K562 (cell line): Measurements from ENCODE around the gene APC2. TPM values are rescaled to one million over a fixed set of nuclear protein-coding genes. Genes with fewer than 3 reads are reported as not detected.

Experiments used
- CEBPG ChIP-seq, 3 experiments: fragments of 200-800 bp in 1 of 3; sonication (Bioruptor generic) in 1 of 3; sonication (generic) in 1 of 3; formaldehyde crosslinking in 1 of 3; IDR thresholded peaks in 2 of 3; conservative IDR thresholded peaks in 1 of 3; 2 replicates each; pipeline versions ENCODE4 v1.6.1 to v1.8.0; 2016 to 2022; ENCODE audit warnings: missing compliant biosample characterization in 2 of 3, missing genetic modification characterization in 2 of 3, mild to moderate bottlenecking in 1 of 3, missing genetic modification reagents in 1 of 3
- CTBP1 ChIP-seq: fragments of 450-650 bp; IDR thresholded peaks from 2 replicates; pipeline ENCODE4 v1.6.1; 2016; ENCODE audit warnings: borderline replicate concordance
- EGR1 ChIP-seq: fragments of 450-650 bp; conservative IDR thresholded peaks from 2 replicates; pipeline ENCODE4 v1.6.1; 2017; ENCODE audit warnings: mild to moderate bottlenecking
- HDAC1 ChIP-seq, 2 experiments: fragments of 450-650 bp; IDR thresholded peaks; 2 replicates each; pipeline ENCODE4 v1.6.1; 2016 to 2017; ENCODE audit warnings: inconsistent platforms in 1 of 2, mild to moderate bottlenecking in 1 of 2, moderate library complexity in 1 of 2
- IRF9 ChIP-seq: fragments of 450-650 bp; IDR thresholded peaks from 2 replicates; pipeline ENCODE4 v1.6.1; 2016; ENCODE audit warnings: missing biosample characterization, missing genetic modification characterization
- NFATC3 ChIP-seq: fragments of 450-650 bp; IDR thresholded peaks from 2 replicates; pipeline ENCODE4 v1.6.1; 2017; ENCODE audit warnings: mild to moderate bottlenecking
- SAP30 ChIP-seq: fragments of 200-600 bp; sonication (generic); IDR thresholded peaks from 2 replicates; pipeline ENCODE4 v1.6.1; 2012; ENCODE audit warnings: borderline replicate concordance, low read depth, mild to moderate bottlenecking, moderate library complexity, low read length, control low read depth, inconsistent platforms; ENCODE audit not compliant: insufficient read depth, poor library complexity, severe bottlenecking
- ZBTB17 ChIP-seq: fragments of 450-650 bp; formaldehyde crosslinking; IDR thresholded peaks from 2 replicates; pipeline ENCODE4 v1.4.0; 2020; ENCODE audit warnings: mild to moderate bottlenecking
- ZBTB33 ChIP-seq: sonication (generic); formaldehyde crosslinking; IDR thresholded peaks from 2 replicates; pipeline ENCODE4 v1.8.1; 2023; ENCODE audit warnings: mild to moderate bottlenecking, missing genetic modification reagents
- ZNF740 ChIP-seq, 3 experiments: fragments of 200-800 bp in 1 of 3; sonication (Bioruptor generic) in 1 of 3; sonication (generic) in 1 of 3; formaldehyde crosslinking in 1 of 3; IDR thresholded peaks; 2 replicates each; pipeline versions ENCODE4 v1.6.1 to v1.8.0; 2016 to 2022; ENCODE audit warnings: mild to moderate bottlenecking in 2 of 3, missing compliant biosample characterization in 2 of 3, missing genetic modification characterization in 2 of 3, missing genetic modification reagents in 1 of 3
- polyA plus RNA-seq, 8 experiments: library from polyadenylated mRNA; depleted of rRNA in 4 of 8; stranded (reverse) in 5 of 8; unstranded in 3 of 8; fragments of >200 nt; fragmentation: Nextera tagmentation in 2 of 8; fragmentation: Illumina TruSeq in 1 of 8; extraction: Ambion mirVana in 2 of 8; extraction: Trizol in 1 of 8; gene quantifications; 2 replicates each; pipeline versions ENCODE4 v1.2.1 to v1.2.3, GENCODE V29; 2011 to 2014; ENCODE audit warnings: inconsistent platforms in 1 of 8, missing spikeins in 1 of 8
- total RNA-seq, 7 experiments: library from RNA; depleted of rRNA in 6 of 7; stranded (reverse); fragments of >200 nt in 6 of 7; fragmentation: Illumina TruSeq in 2 of 7; extraction: Trizol in 2 of 7; gene quantifications; 2 replicates each; pipeline versions ENCODE4 v1.2.1 to v1.2.3, GENCODE V29; 2011 to 2021; ENCODE audit warnings: low replicate concordance in 1 of 7
- TF ChIP-seq, protein P1 (sequence below): fragments of 250-450 bp; sonication (Bioruptor Pico); IDR thresholded peaks from 2 replicates; pipeline ENCODE4 v1.4.0; 2020
- TF ChIP-seq, protein P2 (sequence below), 2 experiments: fragments of 450-650 bp in 1 of 2; sonication (generic) in 1 of 2; formaldehyde crosslinking in 1 of 2; IDR thresholded peaks in 1 of 2; conservative IDR thresholded peaks in 1 of 2; 2 replicates each; pipeline versions ENCODE4 v1.6.1 to v1.8.1; 2016 to 2023; ENCODE audit warnings: mild to moderate bottlenecking in 2 of 2, moderate library complexity in 2 of 2, inconsistent platforms in 1 of 2, missing genetic modification reagents in 1 of 2

APC2 gene
- total and polyA plus RNA-seq, 9 of the 15 experiments (the other 6 are each of a cell fraction or from before 2014, with no cell fraction given), result 0.01 to 0.40 (median 0.05) TPM; not detected in 3

GRCh38 chr19:1449467-1450442 lies at the start of gene APC2 (continued):
- TF ChIP-seq, protein P1, sequence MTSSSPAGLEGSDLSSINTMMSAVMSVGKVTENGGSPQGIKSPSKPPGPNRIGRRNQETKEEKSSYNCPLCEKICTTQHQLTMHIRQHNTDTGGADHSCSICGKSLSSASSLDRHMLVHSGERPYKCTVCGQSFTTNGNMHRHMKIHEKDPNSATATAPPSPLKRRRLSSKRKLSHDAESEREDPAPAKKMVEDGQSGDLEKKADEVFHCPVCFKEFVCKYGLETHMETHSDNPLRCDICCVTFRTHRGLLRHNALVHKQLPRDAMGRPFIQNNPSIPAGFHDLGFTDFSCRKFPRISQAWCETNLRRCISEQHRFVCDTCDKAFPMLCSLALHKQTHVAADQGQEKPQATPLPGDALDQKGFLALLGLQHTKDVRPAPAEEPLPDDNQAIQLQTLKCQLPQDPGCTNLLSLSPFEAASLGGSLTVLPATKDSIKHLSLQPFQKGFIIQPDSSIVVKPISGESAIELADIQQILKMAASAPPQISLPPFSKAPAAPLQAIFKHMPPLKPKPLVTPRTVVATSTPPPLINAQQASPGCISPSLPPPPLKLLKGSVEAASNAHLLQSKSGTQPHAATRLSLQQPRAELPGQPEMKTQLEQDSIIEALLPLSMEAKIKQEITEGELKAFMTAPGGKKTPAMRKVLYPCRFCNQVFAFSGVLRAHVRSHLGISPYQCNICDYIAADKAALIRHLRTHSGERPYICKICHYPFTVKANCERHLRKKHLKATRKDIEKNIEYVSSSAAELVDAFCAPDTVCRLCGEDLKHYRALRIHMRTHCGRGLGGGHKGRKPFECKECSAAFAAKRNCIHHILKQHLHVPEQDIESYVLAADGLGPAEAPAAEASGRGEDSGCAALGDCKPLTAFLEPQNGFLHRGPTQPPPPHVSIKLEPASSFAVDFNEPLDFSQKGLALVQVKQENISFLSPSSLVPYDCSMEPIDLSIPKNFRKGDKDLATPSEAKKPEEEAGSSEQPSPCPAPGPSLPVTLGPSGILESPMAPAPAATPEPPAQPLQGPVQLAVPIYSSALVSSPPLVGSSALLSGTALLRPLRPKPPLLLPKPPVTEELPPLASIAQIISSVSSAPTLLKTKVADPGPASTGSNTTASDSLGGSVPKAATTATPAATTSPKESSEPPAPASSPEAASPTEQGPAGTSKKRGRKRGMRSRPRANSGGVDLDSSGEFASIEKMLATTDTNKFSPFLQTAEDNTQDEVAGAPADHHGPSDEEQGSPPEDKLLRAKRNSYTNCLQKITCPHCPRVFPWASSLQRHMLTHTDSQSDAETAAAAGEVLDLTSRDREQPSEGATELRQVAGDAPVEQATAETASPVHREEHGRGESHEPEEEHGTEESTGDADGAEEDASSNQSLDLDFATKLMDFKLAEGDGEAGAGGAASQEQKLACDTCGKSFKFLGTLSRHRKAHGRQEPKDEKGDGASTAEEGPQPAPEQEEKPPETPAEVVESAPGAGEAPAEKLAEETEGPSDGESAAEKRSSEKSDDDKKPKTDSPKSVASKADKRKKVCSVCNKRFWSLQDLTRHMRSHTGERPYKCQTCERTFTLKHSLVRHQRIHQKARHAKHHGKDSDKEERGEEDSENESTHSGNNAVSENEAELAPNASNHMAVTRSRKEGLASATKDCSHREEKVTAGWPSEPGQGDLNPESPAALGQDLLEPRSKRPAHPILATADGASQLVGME (CRISPR knock-in tag), result peak; percentile 98
- no peak for TF ChIP-seq SAP30
- TF ChIP-seq ZNF740 (CRISPR knock-in tag; IDR thresholded peaks at IDR 0.05), result 0 out of 2 replicates have a peak, but pooled peaks have one; percentile 31
- TF ChIP-seq ZNF740 (tag; IDR thresholded peaks at IDR 0.05), result no peak
- TF ChIP-seq CTBP1, result peak; percentile 86
- peak; percentile 82; the same call in 1 of the 2 replicates for TF ChIP-seq CEBPG (CRISPR knock-in tag; IDR thresholded peaks at IDR 0.05)
- peak in 1 of 2 experiments; percentile 61; a peak in 2 of 4 replicates for TF ChIP-seq CEBPG (tag; conservative IDR thresholded peaks at IDR 0.05 in 1 of 2, IDR thresholded peaks at IDR 0.05 in 1 of 2)
- TF ChIP-seq HDAC1 (IDR thresholded peaks at IDR 0.05), result peak in 1 of 2 experiments; percentile 24; a peak in 1 of 4 replicates
- no peak for TF ChIP-seq ZBTB17 (CRISPR knock-in tag)
- TF ChIP-seq ZBTB33 (CRISPR knock-in tag), result no peak
- peak; percentile 55 for TF ChIP-seq EGR1
- no peak for TF ChIP-seq NFATC3
- no peak for TF ChIP-seq IRF9
- TF ChIP-seq, protein P2, sequence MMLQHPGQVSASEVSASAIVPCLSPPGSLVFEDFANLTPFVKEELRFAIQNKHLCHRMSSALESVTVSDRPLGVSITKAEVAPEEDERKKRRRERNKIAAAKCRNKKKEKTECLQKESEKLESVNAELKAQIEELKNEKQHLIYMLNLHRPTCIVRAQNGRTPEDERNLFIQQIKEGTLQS (IDR thresholded peaks at IDR 0.05), result peak; percentile 71
- TF ChIP-seq, protein P2 (CRISPR knock-in tag; conservative IDR thresholded peaks at IDR 0.05), result no peak
